Caco-2 (cell line): Measurements from ENCODE around the gene EXOC2. TPM values are rescaled to one million over a fixed set of nuclear protein-coding genes. Genes with fewer than 3 reads are reported as not detected.

Source experiments
- BruUV-seq: library from RNA; stranded (reverse); fragments of 400-500 nt; replicated peaks from 2 replicates; lab custom pipeline; 2021; lab: Mats Ljungman, UMichigan
- CTCF ChIA-PET: fragments of 300-600 bp; sonication (Branson Sonifier 250); formaldehyde crosslinking; loops from one replicate; lab custom pipeline; 2022; ENCODE audit warnings: antibody characterized with exemption; lab: Charles Lee
- POLR2A ChIA-PET: fragments of 300-600 bp; sonication (Branson Sonifier 250); formaldehyde crosslinking; loops from one replicate; lab custom pipeline; 2022; ENCODE audit warnings: antibody characterized with exemption; lab: Charles Lee
- DNase-seq, 2 experiments: peaks; one replicate each; pipeline versions ENCODE4 v3.0.0 to v3.0.0-alpha.2; 2020 to 2022
- H3K27me3 ChIP-seq: replicated peaks from 2 replicates; pipeline ENCODE4 v1.6.0; 2011; ENCODE audit warnings: low read length; ENCODE audit not compliant: control insufficient read depth, insufficient read depth
- H3K36me3 ChIP-seq: 2 replicates; pipeline ENCODE4 v1.5.1; 2011; ENCODE audit warnings: low read length; ENCODE audit not compliant: control insufficient read depth, insufficient read depth
- H3K4me1 ChIP-seq: fragments of 250-450 bp; sonication (Bioruptor Pico); 2 replicates; pipeline ENCODE4 v1.5.1; 2020; ENCODE audit warnings: mild to moderate bottlenecking
- H3K4me3 ChIP-seq: 2 replicates; pipeline ENCODE4 v1.5.1; 2011; ENCODE audit warnings: low read depth, mild to moderate bottlenecking, control low read depth, low read length
- H3K9me3 ChIP-seq: fragments of 250-450 bp; sonication (Bioruptor Pico); 2 replicates; pipeline ENCODE4 v1.5.1; 2020; ENCODE audit warnings: mild to moderate bottlenecking, moderate library complexity
- H3K27ac Mint-ChIP-seq: one replicate; pipeline ENCODE4 v1.8.0; 2022; ENCODE audit warnings: mixed read lengths; ENCODE audit not compliant: unreplicated experiment
- H3K27me3 Mint-ChIP-seq: one replicate; pipeline ENCODE4 v1.8.0; 2022; ENCODE audit warnings: mixed read lengths; ENCODE audit not compliant: insufficient read depth, unreplicated experiment
- H3K36me3 Mint-ChIP-seq: one replicate; pipeline ENCODE4 v1.8.0; 2022; ENCODE audit warnings: mild to moderate bottlenecking, mixed read lengths; ENCODE audit not compliant: insufficient read depth, unreplicated experiment
- H3K4me1 Mint-ChIP-seq: one replicate; pipeline ENCODE4 v1.8.0; 2022; ENCODE audit warnings: low read depth, mixed read lengths; ENCODE audit not compliant: unreplicated experiment
- H3K4me3 Mint-ChIP-seq: one replicate; pipeline ENCODE4 v1.8.0; 2022; ENCODE audit warnings: mild to moderate bottlenecking, moderate library complexity, mixed read lengths; ENCODE audit not compliant: unreplicated experiment
- H3K9me3 Mint-ChIP-seq: one replicate; pipeline ENCODE4 v1.8.0; 2022; ENCODE audit warnings: mixed read lengths; ENCODE audit not compliant: unreplicated experiment
- intact Hi-C: fragments of 100-400 bp; cut with micrococcal nuclease; formaldehyde crosslinking; loops from one replicate; pipeline ENCODE4 v1.10.0; 2022; ENCODE audit not compliant: unreplicated experiment
- total RNA-seq: library from RNA; stranded (reverse); gene quantifications from 2 replicates; pipeline ENCODE4 v1.2.3, GENCODE V29; 2022
- TF ChIP-seq, protein P1 (sequence below), 2 experiments: fragments of 200-600 bp in 1 of 2; IDR thresholded peaks; 1 replicate in 1 of 2; 2 replicates in 1 of 2; pipeline versions ENCODE4 v1.5.1 to v1.8.0; 2011 to 2022; ENCODE audit warnings: antibody characterized with exemption in 1 of 2, control low read depth in 1 of 2, inconsistent platforms in 1 of 2, low read depth in 1 of 2, low read length in 1 of 2, mild to moderate bottlenecking in 1 of 2, moderate library complexity in 1 of 2; ENCODE audit not compliant: insufficient read depth in 1 of 2, severe bottlenecking in 1 of 2, unreplicated experiment in 1 of 2

EXOC2 gene
- total RNA-seq, 1 experiment from 2014 or later: 21.4 TPM

DNA sequence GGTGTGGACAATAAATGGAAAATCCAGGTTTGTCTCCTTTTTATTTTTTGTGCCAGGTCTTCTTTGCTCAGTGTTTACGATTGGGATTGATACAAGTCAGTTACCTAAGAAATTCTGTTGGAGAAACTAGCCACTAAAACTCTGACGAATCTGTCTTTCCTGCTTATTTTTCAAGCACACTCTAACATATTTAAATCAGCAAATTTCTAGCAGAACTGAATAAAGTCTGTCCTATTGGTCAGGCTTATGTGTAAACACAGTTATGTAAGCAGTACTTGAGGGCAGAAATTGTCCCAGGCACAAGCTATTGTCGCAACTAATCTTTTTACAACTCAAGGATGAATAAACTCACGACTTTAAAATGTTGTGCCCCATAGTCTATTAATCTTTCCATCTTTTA, 12.1 kb upstream of the EXOC2 start:
- Histone ChIP-seq H3K4me1 (no peaks in the 10 kb centered on the region), H3K36me3 (no peaks in the 10 kb centered on the region), H3K4me3 (no peak overlapping the region), H3K27me3 (no peaks in the 10 kb centered on the region; the same call in 1 of the 2 replicates), H3K9me3 (no peaks in the 10 kb centered on the region)
- Mint-ChIP-seq H3K36me3 (no peaks in the 10 kb centered on the region), H3K27me3 (peaks cover 6% of the 10 kb centered on the region), H3K4me3 (no peak overlapping the region), H3K4me1 (no peaks in the 10 kb centered on the region), H3K9me3 (no peaks in the 10 kb centered on the region), H3K27ac (no peak overlapping the region)
- TF ChIP-seq, protein P1, sequence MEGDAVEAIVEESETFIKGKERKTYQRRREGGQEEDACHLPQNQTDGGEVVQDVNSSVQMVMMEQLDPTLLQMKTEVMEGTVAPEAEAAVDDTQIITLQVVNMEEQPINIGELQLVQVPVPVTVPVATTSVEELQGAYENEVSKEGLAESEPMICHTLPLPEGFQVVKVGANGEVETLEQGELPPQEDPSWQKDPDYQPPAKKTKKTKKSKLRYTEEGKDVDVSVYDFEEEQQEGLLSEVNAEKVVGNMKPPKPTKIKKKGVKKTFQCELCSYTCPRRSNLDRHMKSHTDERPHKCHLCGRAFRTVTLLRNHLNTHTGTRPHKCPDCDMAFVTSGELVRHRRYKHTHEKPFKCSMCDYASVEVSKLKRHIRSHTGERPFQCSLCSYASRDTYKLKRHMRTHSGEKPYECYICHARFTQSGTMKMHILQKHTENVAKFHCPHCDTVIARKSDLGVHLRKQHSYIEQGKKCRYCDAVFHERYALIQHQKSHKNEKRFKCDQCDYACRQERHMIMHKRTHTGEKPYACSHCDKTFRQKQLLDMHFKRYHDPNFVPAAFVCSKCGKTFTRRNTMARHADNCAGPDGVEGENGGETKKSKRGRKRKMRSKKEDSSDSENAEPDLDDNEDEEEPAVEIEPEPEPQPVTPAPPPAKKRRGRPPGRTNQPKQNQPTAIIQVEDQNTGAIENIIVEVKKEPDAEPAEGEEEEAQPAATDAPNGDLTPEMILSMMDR (IDR thresholded peaks at IDR 0.05; ENCODE audit: insufficient read depth in 1 of 2, low read depth in 1 of 2, low read length in 1 of 2, severe bottlenecking in 1 of 2, unreplicated experiment in 1 of 2): no peak
- no peak for DNase-seq
- CTCF ChIA-PET: no interaction called here
- intact Hi-C loops: no loop called here
- POLR2A ChIA-PET: no interaction called here
- BruUV-seq: no TSS peak

DNA sequence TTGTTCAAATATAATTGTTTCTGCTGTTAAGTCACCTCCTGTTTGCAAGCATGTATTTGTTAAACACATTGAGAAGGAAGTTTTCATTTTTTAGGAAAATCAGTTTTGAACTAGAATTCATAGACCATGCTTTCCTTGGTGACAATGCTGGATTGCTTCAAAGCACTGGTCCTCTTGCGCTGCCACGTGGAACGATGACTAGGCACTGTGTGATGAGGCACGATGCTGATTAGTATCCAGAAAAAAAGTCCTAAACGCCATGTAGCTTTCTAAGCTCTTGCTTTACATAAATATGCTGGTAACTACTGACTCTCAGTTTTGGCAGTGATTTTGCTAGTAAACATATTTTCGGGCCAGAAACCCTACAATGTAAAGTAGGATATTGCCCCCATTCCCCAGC, 11.1 kb upstream of the EXOC2 start:
- H3K9me3 ChIP-seq: no peaks in the 10 kb centered on the region
- H3K4me1 Mint-ChIP-seq: no peaks in the 10 kb centered on the region
- H3K4me3 ChIP-seq: no peak overlapping the region
- no peak overlapping the region for H3K27ac Mint-ChIP-seq
- no peaks in the 10 kb centered on the region for H3K9me3 Mint-ChIP-seq
- no peaks in the 10 kb centered on the region; the same call in 1 of the 2 replicates for H3K27me3 ChIP-seq
- intact Hi-C loops: no loop called here
- H3K4me3 Mint-ChIP-seq: no peak overlapping the region
- CTCF ChIA-PET: interaction anchor here (1.4 kb wide), 1 partner anchor 18 kb away, joined by 9 read pairs; no protein-coding TSS in a partner anchor
- H3K36me3 Mint-ChIP-seq: no peaks in the 10 kb centered on the region
- H3K4me1 ChIP-seq: no peaks in the 10 kb centered on the region
- no peaks in the 10 kb centered on the region for H3K36me3 ChIP-seq
- no peak for DNase-seq
- H3K27me3 Mint-ChIP-seq: peaks cover 4% of the 10 kb centered on the region
- no TSS peak for BruUV-seq
- POLR2A ChIA-PET: no interaction called here
- TF ChIP-seq, protein P1 (IDR thresholded peaks at IDR 0.05; ENCODE audit: insufficient read depth in 1 of 2, low read depth in 1 of 2, low read length in 1 of 2, severe bottlenecking in 1 of 2, unreplicated experiment in 1 of 2): no peak

DNA sequence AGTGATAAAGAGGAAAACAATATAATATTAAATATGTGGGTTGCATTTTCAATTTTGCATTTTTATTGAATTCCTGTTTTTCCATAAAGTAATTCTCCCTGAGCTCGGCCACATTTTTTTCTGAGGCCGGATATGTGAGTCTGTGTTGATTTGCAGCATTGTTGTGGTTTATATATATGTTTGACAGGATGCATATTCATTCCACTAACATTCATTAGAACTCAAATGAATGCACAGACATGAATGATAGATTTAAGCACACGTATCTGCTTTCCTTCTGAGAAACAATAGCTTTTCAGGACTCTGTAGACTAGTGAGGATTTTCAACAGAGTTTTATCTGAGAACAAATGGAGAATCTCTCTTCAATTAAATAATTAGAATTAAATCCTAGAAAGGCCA, 10.6 kb upstream of the EXOC2 start:
- ChIA-PET CTCF (interaction anchor here (1.4 kb wide), 1 partner anchor 18 kb away, joined by 9 read pairs; no protein-coding TSS in a partner anchor), POLR2A (no interaction called here)
- Mint-ChIP-seq H3K4me3 (no peak overlapping the region), H3K4me1 (no peaks in the 10 kb centered on the region), H3K36me3 (no peaks in the 10 kb centered on the region), H3K9me3 (no peaks in the 10 kb centered on the region), H3K27me3 (peaks cover 4% of the 10 kb centered on the region), H3K27ac (no peak overlapping the region)
- TF ChIP-seq, protein P1 (IDR thresholded peaks at IDR 0.05; ENCODE audit: insufficient read depth in 1 of 2, low read depth in 1 of 2, low read length in 1 of 2, severe bottlenecking in 1 of 2, unreplicated experiment in 1 of 2): no peak
- intact Hi-C loops: no loop called here
- BruUV-seq: no TSS peak
- DNase-seq: no peak
- H3K4me1 ChIP-seq: no peaks in the 10 kb centered on the region
- no peak overlapping the region for H3K4me3 ChIP-seq
- no peaks in the 10 kb centered on the region for H3K36me3 ChIP-seq
- no peaks in the 10 kb centered on the region for H3K9me3 ChIP-seq
- no peaks in the 10 kb centered on the region; the same call in 1 of the 2 replicates for H3K27me3 ChIP-seq
